Measurements from ENCODE around the gene TBC1D22A. TPM values are rescaled to one million over a fixed set of nuclear protein-coding genes. Genes with fewer than 3 reads are reported as not detected.

TBC1D22A gene
- polyA plus RNA-seq, 4 donors: 17.7 to 26.4 (median 21.0) TPM

DNA sequence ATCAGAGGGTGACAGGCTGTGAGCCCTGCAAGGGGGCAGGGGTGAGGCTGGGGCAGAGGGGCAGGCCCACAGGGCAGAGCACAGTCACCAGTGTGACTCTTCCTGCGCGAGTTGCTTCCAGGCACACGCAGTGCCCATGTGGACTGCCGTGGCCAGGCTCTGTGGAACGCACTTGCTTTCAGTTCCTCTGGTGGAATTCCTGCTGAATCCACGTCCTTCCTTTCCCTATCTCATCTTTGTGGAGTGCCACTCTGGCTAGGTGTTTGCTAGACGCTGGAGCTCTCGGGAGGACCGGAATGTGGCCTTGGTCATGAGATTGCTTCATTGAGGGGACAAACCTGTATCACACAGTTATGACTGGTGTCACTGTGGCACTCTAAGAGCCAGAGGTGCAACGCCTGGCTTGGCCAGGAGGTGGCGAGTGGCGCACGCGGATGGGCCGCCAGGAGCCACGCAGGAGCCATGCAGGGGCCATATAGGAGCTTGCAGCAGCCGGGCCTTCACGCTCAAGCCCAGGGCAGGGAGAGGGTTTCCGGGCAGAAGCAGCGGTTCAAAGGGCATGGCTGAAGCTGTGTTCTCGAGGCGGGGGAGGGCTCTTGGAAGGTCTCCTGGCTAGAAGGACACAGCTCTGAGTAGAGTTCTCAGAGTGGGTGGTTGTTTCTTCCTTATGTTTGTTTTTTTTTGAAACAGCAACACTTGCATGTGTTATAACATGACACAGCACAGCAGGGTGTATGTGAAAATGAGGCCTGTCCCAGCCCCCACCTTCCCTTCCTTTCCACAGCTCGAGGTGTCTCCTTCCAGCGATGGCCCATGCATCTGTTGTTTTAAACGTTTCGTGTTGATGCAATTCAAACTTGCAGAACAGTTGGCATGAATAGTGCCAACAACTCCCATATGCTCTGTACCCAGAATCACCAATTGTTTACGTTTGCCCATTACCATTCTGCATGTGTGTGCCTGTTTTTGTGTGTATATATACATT, 36.2 kb downstream of the TBC1D22A start:
- Histone ChIP-seq H3K9me3 (ENCODE audit: control insufficient read depth in 2 of 2, insufficient read depth in 1 of 2, low read depth in 1 of 2, low read length in 1 of 2) (no peaks in the 10 kb centered on the region), H3K27ac (ENCODE audit: low read depth in 1 of 3, low read length in 2 of 3) (peak overlapping the region in 1 of 3 donors; percentile 54), H3K36me3 (ENCODE audit: control insufficient read depth in 3 of 3, insufficient read depth in 2 of 3, low read depth in 1 of 3, low read length in 3 of 3) (peaks cover 7 to 73% (median 27%) of the 10 kb centered on the region in 3 donors), H3K4me3 (ENCODE audit: low read depth in 1 of 3, low read length in 3 of 3) (no peak overlapping the region), H3K27me3 (ENCODE audit: control insufficient read depth in 3 of 3, insufficient read depth in 3 of 3, low read length in 3 of 3) (no peaks in the 10 kb centered on the region), H3K4me1 (ENCODE audit: control insufficient read depth in 3 of 3, insufficient read depth in 2 of 3, low read depth in 1 of 3, low read length in 2 of 3) (peaks cover 0 to 17% (median 0%) of the 10 kb centered on the region in 3 donors)
- WGBS, 3 donors: 28 to 37% (median 30%) methylated on average over 27 of the region's 27 CpGs
- peak; percentile 84 to 92 for DNase-seq
- no peak for FAIRE-seq

DNA sequence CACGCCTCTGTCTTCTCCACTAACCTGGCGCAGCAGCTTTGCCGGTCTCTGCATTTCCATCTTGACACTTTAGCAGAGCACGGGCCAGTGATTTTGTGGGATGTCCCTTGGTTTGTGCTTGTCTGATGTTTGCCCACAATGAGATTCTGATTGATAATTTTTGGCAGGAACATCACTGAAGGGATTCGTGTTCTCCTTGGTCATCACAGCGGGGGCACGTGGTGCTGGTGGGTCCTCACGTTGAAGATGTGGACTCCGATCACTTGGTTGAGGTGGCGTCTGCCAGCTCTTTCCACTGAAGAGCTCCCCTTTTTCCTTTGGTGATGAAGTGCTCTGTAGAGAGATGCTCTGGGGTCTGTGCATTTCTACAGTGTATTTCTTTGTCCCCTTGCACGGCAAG, 37.2 kb downstream of the TBC1D22A start:
- Histone ChIP-seq H3K9me3 (ENCODE audit: control insufficient read depth in 2 of 2, insufficient read depth in 1 of 2, low read depth in 1 of 2, low read length in 1 of 2) (no peaks in the 10 kb centered on the region), H3K27me3 (ENCODE audit: control insufficient read depth in 3 of 3, insufficient read depth in 3 of 3, low read length in 3 of 3) (no peaks in the 10 kb centered on the region), H3K36me3 (ENCODE audit: control insufficient read depth in 3 of 3, insufficient read depth in 2 of 3, low read depth in 1 of 3, low read length in 3 of 3) (peaks cover 3 to 67% (median 23%) of the 10 kb centered on the region in 3 donors), H3K27ac (ENCODE audit: low read depth in 1 of 3, low read length in 2 of 3) (no peak overlapping the region), H3K4me1 (ENCODE audit: control insufficient read depth in 3 of 3, insufficient read depth in 2 of 3, low read depth in 1 of 3, low read length in 2 of 3) (peaks cover 0 to 17% (median 0%) of the 10 kb centered on the region in 3 donors), H3K4me3 (ENCODE audit: low read depth in 1 of 3, low read length in 3 of 3) (no peak overlapping the region)
- no peak for DNase-seq
- FAIRE-seq: no peak
- WGBS, 3 donors: 82 to 87% (median 87%) methylated on average over 11 of the region's 11 CpGs

DNA sequence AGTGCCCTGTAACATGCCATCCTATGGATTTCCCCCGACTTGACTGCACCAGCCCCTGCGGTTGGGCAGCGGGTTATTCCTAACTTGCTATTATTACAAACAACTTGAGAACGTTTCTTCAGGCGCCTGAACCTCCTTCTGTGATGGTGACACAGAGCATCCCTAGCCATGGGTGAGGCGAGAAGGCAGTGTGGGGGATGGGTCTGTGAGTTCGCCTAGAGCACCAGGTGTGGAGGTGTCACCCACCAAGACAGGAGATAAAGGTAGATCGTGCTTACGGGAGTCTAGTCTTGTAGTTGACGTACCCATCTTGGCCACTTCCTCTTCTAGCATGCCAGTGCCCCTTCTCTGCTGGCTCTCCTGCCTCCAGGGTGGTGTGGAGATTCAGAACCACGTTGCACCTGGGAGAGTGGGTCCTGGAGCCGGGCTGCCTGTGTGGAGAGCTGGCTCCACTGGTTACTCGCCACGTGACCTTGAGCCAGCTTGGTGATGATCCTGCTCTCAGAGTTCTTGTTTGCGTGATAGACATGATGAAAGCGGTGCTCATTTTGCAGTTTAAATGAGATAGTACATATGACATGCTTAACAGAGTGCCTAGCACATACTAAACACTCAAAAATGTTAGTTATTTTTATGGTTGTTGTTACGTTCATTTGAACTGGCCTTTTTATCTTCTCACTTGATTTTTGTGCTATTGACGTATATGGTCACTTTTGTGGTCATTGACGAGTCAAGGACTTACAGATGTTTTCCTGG, 37.8 kb downstream of the TBC1D22A start:
- FAIRE-seq (no peak), DNase-seq (no peak)
- 94% methylated on average over 19 of the region's 19 CpGs for WGBS, 3 donors
- peaks cover 3 to 67% (median 19%) of the 10 kb centered on the region in 3 donors for H3K36me3 ChIP-seq (ENCODE audit: control insufficient read depth in 3 of 3, insufficient read depth in 2 of 3, low read depth in 1 of 3, low read length in 3 of 3)
- peaks cover 0 to 17% (median 0%) of the 10 kb centered on the region in 3 donors for H3K4me1 ChIP-seq (ENCODE audit: control insufficient read depth in 3 of 3, insufficient read depth in 2 of 3, low read depth in 1 of 3, low read length in 2 of 3)
- no peak overlapping the region for H3K4me3 ChIP-seq (ENCODE audit: low read depth in 1 of 3, low read length in 3 of 3)
- H3K27ac ChIP-seq (ENCODE audit: low read depth in 1 of 3, low read length in 2 of 3): no peak overlapping the region
- H3K27me3 ChIP-seq (ENCODE audit: control insufficient read depth in 3 of 3, insufficient read depth in 3 of 3, low read length in 3 of 3): no peaks in the 10 kb centered on the region
- no peaks in the 10 kb centered on the region for H3K9me3 ChIP-seq (ENCODE audit: control insufficient read depth in 2 of 2, insufficient read depth in 1 of 2, low read depth in 1 of 2, low read length in 1 of 2)

GRCh38 chr22:46801331-46801811, 38.9 kb downstream of the TBC1D22A start:
- no peak for FAIRE-seq
- Histone ChIP-seq H3K27me3 (ENCODE audit: control insufficient read depth in 3 of 3, insufficient read depth in 3 of 3, low read length in 3 of 3) (no peaks in the 10 kb centered on the region), H3K27ac (ENCODE audit: low read depth in 1 of 3, low read length in 2 of 3) (no peak overlapping the region), H3K36me3 (ENCODE audit: control insufficient read depth in 3 of 3, insufficient read depth in 2 of 3, low read depth in 1 of 3, low read length in 3 of 3) (peaks cover 3 to 63% (median 16%) of the 10 kb centered on the region in 3 donors), H3K4me1 (ENCODE audit: control insufficient read depth in 3 of 3, insufficient read depth in 2 of 3, low read depth in 1 of 3, low read length in 2 of 3) (peaks cover 0 to 17% (median 0%) of the 10 kb centered on the region in 3 donors), H3K4me3 (ENCODE audit: low read depth in 1 of 3, low read length in 3 of 3) (no peak overlapping the region), H3K9me3 (ENCODE audit: control insufficient read depth in 2 of 2, insufficient read depth in 1 of 2, low read depth in 1 of 2, low read length in 1 of 2) (no peaks in the 10 kb centered on the region)
- DNase-seq: no peak
- 91 to 93% (median 92%) methylated on average over 15 of the region's 15 CpGs for WGBS, 3 donors

GRCh38 chr22:46801826-46802607, 39.6 kb downstream of the TBC1D22A start:
- Histone ChIP-seq H3K9me3 (ENCODE audit: control insufficient read depth in 2 of 2, insufficient read depth in 1 of 2, low read depth in 1 of 2, low read length in 1 of 2) (no peaks in the 10 kb centered on the region), H3K27ac (ENCODE audit: low read depth in 1 of 3, low read length in 2 of 3) (no peak overlapping the region), H3K4me3 (ENCODE audit: low read depth in 1 of 3, low read length in 3 of 3) (no peak overlapping the region), H3K27me3 (ENCODE audit: control insufficient read depth in 3 of 3, insufficient read depth in 3 of 3, low read length in 3 of 3) (no peaks in the 10 kb centered on the region), H3K36me3 (ENCODE audit: control insufficient read depth in 3 of 3, insufficient read depth in 2 of 3, low read depth in 1 of 3, low read length in 3 of 3) (peaks cover 0 to 63% (median 15%) of the 10 kb centered on the region in 3 donors), H3K4me1 (ENCODE audit: control insufficient read depth in 3 of 3, insufficient read depth in 2 of 3, low read depth in 1 of 3, low read length in 2 of 3) (peaks cover 0 to 17% (median 0%) of the 10 kb centered on the region in 3 donors)
- FAIRE-seq (no peak), DNase-seq (no peak)
- WGBS, 3 donors: 92 to 94% (median 92%) methylated on average over 20 of the region's 20 CpGs

DNA sequence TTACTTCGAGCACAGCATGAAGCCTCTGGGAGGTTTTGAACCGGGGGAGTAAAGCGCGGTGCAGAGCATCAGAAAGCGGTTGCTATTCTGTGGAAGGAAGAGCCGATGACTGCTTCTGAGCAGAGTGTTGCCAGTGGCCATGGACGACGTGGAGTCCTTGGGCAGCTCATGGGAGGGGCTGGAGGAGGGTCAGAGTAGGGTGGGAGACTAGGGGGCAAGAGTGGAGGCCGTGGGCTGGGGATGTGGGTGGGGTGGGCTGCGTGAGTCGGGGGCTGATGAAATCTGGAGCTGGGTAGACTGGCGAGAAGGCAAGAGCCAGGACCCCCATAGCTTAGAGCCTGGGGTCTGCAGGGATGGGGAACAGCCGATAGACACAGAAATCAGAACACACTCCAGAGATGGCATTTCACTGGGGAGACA, 40.2 kb downstream of the TBC1D22A start:
- FAIRE-seq (no peak), DNase-seq (no peak)
- peaks cover 0 to 17% (median 0%) of the 10 kb centered on the region in 3 donors for H3K4me1 ChIP-seq (ENCODE audit: control insufficient read depth in 3 of 3, insufficient read depth in 2 of 3, low read depth in 1 of 3, low read length in 2 of 3)

DNA sequence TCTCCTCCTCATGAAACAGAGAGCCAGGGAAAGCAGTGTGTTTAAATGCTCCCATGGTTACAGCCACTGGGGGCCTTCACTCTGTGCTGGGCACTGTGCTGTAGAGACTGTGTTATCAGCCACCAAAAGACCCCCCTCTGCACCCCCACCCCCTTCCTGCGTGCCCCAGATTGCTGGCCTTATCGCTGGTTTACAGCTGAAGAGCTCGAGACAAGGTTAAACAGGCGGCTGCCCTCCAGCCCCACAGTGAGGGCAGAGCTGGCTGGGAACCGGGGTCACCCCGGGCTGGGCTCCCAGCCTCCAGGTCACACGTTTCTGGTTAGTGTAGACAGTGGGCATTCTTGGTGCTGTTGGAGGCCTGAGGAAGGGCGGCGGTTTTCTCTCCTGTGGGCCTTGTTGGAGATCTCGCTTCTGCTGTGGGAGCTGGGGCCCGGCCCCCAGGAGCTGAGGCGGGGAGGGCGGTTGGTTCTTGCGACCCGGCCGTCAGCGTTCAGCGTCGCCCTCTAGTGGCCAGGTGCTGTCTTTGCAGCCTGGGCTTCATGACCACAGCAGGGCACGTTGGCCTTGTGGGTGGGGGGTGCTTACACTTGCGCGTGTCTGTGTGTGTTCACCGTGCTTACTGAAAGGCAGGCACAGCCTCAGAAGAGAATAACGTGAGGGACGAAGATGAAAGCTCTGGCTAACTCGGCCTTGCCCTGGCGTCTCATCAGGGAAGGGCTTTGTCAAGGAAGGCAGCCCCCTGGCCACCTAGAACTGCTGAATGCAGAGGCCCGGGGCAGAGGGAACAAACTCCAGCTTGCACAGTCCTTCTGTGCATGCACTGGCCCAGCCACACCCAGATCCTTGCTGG, 40.8 kb downstream of the TBC1D22A start:
- DNase-seq (peak; percentile 47 to 83), FAIRE-seq (no peak)
- Histone ChIP-seq H3K36me3 (ENCODE audit: control insufficient read depth in 3 of 3, insufficient read depth in 2 of 3, low read depth in 1 of 3, low read length in 3 of 3) (peaks cover 0 to 59% (median 13%) of the 10 kb centered on the region in 3 donors), H3K4me1 (ENCODE audit: control insufficient read depth in 3 of 3, insufficient read depth in 2 of 3, low read depth in 1 of 3, low read length in 2 of 3) (peaks cover 0 to 16% (median 0%) of the 10 kb centered on the region in 3 donors), H3K4me3 (ENCODE audit: low read depth in 1 of 3, low read length in 3 of 3) (no peak overlapping the region), H3K27ac (ENCODE audit: low read depth in 1 of 3, low read length in 2 of 3) (peak overlapping the region in 1 of 3 donors; percentile 23), H3K27me3 (ENCODE audit: control insufficient read depth in 3 of 3, insufficient read depth in 3 of 3, low read length in 3 of 3) (no peaks in the 10 kb centered on the region), H3K9me3 (ENCODE audit: control insufficient read depth in 2 of 2, insufficient read depth in 1 of 2, low read depth in 1 of 2, low read length in 1 of 2) (no peaks in the 10 kb centered on the region)
- 19 to 33% (median 24%) methylated on average over 25 to 28 of the region's 28 CpGs for WGBS, 3 donors

More for the DNA sequence above, 40.2 kb downstream of the TBC1D22A start:
- Histone ChIP-seq H3K9me3 (ENCODE audit: control insufficient read depth in 2 of 2, insufficient read depth in 1 of 2, low read depth in 1 of 2, low read length in 1 of 2) (no peaks in the 10 kb centered on the region), H3K27ac (ENCODE audit: low read depth in 1 of 3, low read length in 2 of 3) (no peak overlapping the region), H3K4me3 (ENCODE audit: low read depth in 1 of 3, low read length in 3 of 3) (no peak overlapping the region), H3K36me3 (ENCODE audit: control insufficient read depth in 3 of 3, insufficient read depth in 2 of 3, low read depth in 1 of 3, low read length in 3 of 3) (peaks cover 0 to 64% (median 13%) of the 10 kb centered on the region in 3 donors), H3K27me3 (ENCODE audit: control insufficient read depth in 3 of 3, insufficient read depth in 3 of 3, low read length in 3 of 3) (no peaks in the 10 kb centered on the region)
- 85 to 93% (median 91%) methylated on average over 13 of the region's 13 CpGs for WGBS, 3 donors
